Measurements from ENCODE around the gene ERFE.

- TF ChIP-seq CHD1 (IDR thresholded peaks at IDR 0.05; ENCODE audit: low read depth, low read length) (no peak), POLR2AphosphoS5 (IDR thresholded peaks at IDR 0.05; ENCODE audit: low read length) (no peak), MYC (IDR thresholded peaks at IDR 0.05; ENCODE audit: insufficient read depth, insufficient read length, insufficient replicate concordance, low read length, severe bottlenecking) (no peak), CTCF (IDR thresholded peaks at IDR 0.05 in 2 of 3, conservative IDR thresholded peaks at IDR 0.05 in 1 of 3; ENCODE audit: control insufficient read depth in 2 of 3, extremely low read depth in 1 of 3, insufficient read depth in 1 of 3, low read depth in 3 of 3, low read length in 3 of 3) (no peak), LARP7 (IDR thresholded peaks at IDR 0.05) (no peak), YY1 (IDR thresholded peaks at IDR 0.05; ENCODE audit: low read depth, low read length) (no peak), ZNF384 (IDR thresholded peaks at IDR 0.05; ENCODE audit: borderline replicate concordance, low read depth, low read length) (no peak), SMC3 (IDR thresholded peaks at IDR 0.05; ENCODE audit: borderline replicate concordance, low read length) (no peak), REST (IDR thresholded peaks at IDR 0.05; ENCODE audit: low read depth, low read length) (no peak)
Measured at GRCh38 chr2:238144262-238144661, 14.5 kb upstream of the ERFE start.

Data from GM12878 (cell line).